ENCODE data around the gene PSMC5. TPM values are rescaled to one million over a fixed set of nuclear protein-coding genes. Genes with fewer than 3 reads are reported as not detected.

PSMC5 gene
- 45.4 and 62.9 TPM in 2 replicates for total RNA-seq

GRCh38 chr17:63827002-63827800, at the start of gene PSMC5, which contains the start of gene FTSJ3:
PSMC5 (plus strand) TSS chr17:63827431; CDS start chr17:63827491, 60 bp downstream.
FTSJ3 (minus strand) TSS chr17:63827663; CDS start chr17:63826902, 761 bp downstream.

GRCh38 chr17:63842540-63843386, 15.5 kb downstream of the PSMC5 start, which contains the start of gene SMARCD2:
SMARCD2 (minus strand) TSS chr17:63842685; CDS start chr17:63842674, 11 bp downstream.

GRCh38 chr17:63873577-63873976, 46.3 kb downstream of the PSMC5 start, which contains the start of gene CSH2:
CSH2 (minus strand) TSS chr17:63873677; CDS start chr17:63873614, 63 bp downstream.

Other genes starting within 250 kb of the PSMC5 start
- 12.5 and 17.2 TPM in 2 replicates for gene TACO1, start 226.5 kb upstream of the PSMC5 start, total RNA-seq
- 27.6 and 39.1 TPM in 2 replicates for gene MAP3K3, start 205.0 kb upstream of the PSMC5 start, total RNA-seq
- 7.4 and 16.4 TPM in 2 replicates for gene LIMD2, start 127.3 kb upstream of the PSMC5 start, total RNA-seq
- 21.1 and 23.8 TPM in 2 replicates for gene STRADA, start 85.6 kb upstream of the PSMC5 start, total RNA-seq
- gene CCDC47, start 53.8 kb upstream of the PSMC5 start, total RNA-seq = 87.6 and 102 TPM in 2 replicates
- gene DDX42, start 53.3 kb upstream of the PSMC5 start, total RNA-seq = 68.6 and 103 TPM in 2 replicates
- 57.6 and 65.3 TPM in 2 replicates for gene FTSJ3, start 232 bp downstream of the PSMC5 start, total RNA-seq
- 61.5 and 65.2 TPM in 2 replicates for gene SMARCD2, start 15.3 kb downstream of the PSMC5 start, total RNA-seq
- not detected in 2 replicates for gene CSH2, start 46.2 kb downstream of the PSMC5 start, total RNA-seq
- gene GH2, start 54.5 kb downstream of the PSMC5 start, total RNA-seq = not detected in 2 replicates
- not detected in 2 replicates for gene CSH1, start 69.1 kb downstream of the PSMC5 start, total RNA-seq
- gene CSHL1, start 83.8 kb downstream of the PSMC5 start, total RNA-seq = not detected in 2 replicates
- not detected in 2 replicates for gene GH1, start 91.4 kb downstream of the PSMC5 start, total RNA-seq
- gene CD79B, start 104.9 kb downstream of the PSMC5 start, total RNA-seq = not detected in 2 replicates
- gene SCN4A, start 145.5 kb downstream of the PSMC5 start, total RNA-seq = not detected in 2 replicates
- 0.18 and 1.2 TPM in 2 replicates for gene PRR29, start 170.9 kb downstream of the PSMC5 start, total RNA-seq
- 2.1 and 4.2 TPM in 2 replicates for gene ICAM2, start 193.2 kb downstream of the PSMC5 start, total RNA-seq

Data from smooth muscle cell of the umbilical artery (primary cell).